ENCODE data around the gene MAP7. TPM values are rescaled to one million over a fixed set of nuclear protein-coding genes. Genes with fewer than 3 reads are reported as not detected.

Gene MAP7
- total and polyA plus RNA-seq, 2 of the 13 experiments (the other 11 are each of a cell fraction or from before 2014, with no cell fraction given): 0.04 TPM; not detected in 1

- Histone ChIP-seq H4K20me1 (ENCODE audit: insufficient read depth, low read length) (no peaks in the 10 kb centered on the region), H3K27me3 (ENCODE audit: control insufficient read depth in 1 of 2, insufficient read depth in 2 of 2, low read length in 2 of 2) (no peaks in the 10 kb centered on the region), H3K4me2 (ENCODE audit: low read depth, low read length) (no peak overlapping the region), H3K9ac (ENCODE audit: insufficient read depth, low read depth, low read length) (no peak overlapping the region), H3K4me1 (ENCODE audit: insufficient read depth, low read length) (no peaks in the 10 kb centered on the region), H3K9me3 (ENCODE audit: low read length) (no peaks in the 10 kb centered on the region), H3K4me3 (replicated peaks in 1 of 3; ENCODE audit: insufficient read depth in 1 of 3, low read depth in 2 of 3, low read length in 3 of 3) (no peak overlapping the region), H3K79me2 (ENCODE audit: insufficient read depth, low read length) (no peaks in the 10 kb centered on the region), H3K27ac (ENCODE audit: extremely low read length, insufficient read depth, low read length) (no peak overlapping the region), H2AFZ (ENCODE audit: low read length) (no peak overlapping the region), H3K36me3 (replicated peaks in 1 of 2; ENCODE audit: control insufficient read depth in 1 of 2, insufficient read depth in 2 of 2, low read length in 2 of 2) (no peaks in the 10 kb centered on the region)
- DNase-seq (ENCODE audit: low spot score) (no peak), ATAC-seq (no peak), FAIRE-seq (no peak)
- no TSS peak for BruUV-seq (replicated peaks)
- intact Hi-C loops (cut with micrococcal nuclease; ENCODE audit: unreplicated experiment) (no loop called here), in situ Hi-C loops (cut with HindIII; ENCODE audit: extremely low pct_ligation_motif_present, low pct_unique_long_range_greater_than_20kb) (no loop called here)
- ChIA-PET CTCF (ENCODE audit: low intra/inter-chr PET ratio, low total read pairs) (no interaction called here), POLR2A (no interaction called here)
- TF ChIP-seq, protein P1, sequence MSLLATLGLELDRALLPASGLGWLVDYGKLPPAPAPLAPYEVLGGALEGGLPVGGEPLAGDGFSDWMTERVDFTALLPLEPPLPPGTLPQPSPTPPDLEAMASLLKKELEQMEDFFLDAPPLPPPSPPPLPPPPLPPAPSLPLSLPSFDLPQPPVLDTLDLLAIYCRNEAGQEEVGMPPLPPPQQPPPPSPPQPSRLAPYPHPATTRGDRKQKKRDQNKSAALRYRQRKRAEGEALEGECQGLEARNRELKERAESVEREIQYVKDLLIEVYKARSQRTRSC (CRISPR knock-in tag; IDR thresholded peaks at IDR 0.05; ENCODE audit: low read depth): no peak
- TF ChIP-seq, protein P2, sequence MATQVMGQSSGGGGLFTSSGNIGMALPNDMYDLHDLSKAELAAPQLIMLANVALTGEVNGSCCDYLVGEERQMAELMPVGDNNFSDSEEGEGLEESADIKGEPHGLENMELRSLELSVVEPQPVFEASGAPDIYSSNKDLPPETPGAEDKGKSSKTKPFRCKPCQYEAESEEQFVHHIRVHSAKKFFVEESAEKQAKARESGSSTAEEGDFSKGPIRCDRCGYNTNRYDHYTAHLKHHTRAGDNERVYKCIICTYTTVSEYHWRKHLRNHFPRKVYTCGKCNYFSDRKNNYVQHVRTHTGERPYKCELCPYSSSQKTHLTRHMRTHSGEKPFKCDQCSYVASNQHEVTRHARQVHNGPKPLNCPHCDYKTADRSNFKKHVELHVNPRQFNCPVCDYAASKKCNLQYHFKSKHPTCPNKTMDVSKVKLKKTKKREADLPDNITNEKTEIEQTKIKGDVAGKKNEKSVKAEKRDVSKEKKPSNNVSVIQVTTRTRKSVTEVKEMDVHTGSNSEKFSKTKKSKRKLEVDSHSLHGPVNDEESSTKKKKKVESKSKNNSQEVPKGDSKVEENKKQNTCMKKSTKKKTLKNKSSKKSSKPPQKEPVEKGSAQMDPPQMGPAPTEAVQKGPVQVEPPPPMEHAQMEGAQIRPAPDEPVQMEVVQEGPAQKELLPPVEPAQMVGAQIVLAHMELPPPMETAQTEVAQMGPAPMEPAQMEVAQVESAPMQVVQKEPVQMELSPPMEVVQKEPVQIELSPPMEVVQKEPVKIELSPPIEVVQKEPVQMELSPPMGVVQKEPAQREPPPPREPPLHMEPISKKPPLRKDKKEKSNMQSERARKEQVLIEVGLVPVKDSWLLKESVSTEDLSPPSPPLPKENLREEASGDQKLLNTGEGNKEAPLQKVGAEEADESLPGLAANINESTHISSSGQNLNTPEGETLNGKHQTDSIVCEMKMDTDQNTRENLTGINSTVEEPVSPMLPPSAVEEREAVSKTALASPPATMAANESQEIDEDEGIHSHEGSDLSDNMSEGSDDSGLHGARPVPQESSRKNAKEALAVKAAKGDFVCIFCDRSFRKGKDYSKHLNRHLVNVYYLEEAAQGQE (IDR thresholded peaks at IDR 0.05; ENCODE audit: borderline replicate concordance in 1 of 2, low read depth in 1 of 2, low read length in 2 of 2): peak in 1 of 2 experiments; percentile 78; a peak in 2 of 4 replicates
- TF ChIP-seq GATA4 (IDR thresholded peaks at IDR 0.05; ENCODE audit: borderline replicate concordance, low read depth) (no peak), CEBPG (CRISPR knock-in tag; IDR thresholded peaks at IDR 0.05) (peak; percentile 31; the same call in 1 of the 2 replicates), CEBPB (IDR thresholded peaks at IDR 0.05; ENCODE audit: borderline replicate concordance, low read depth, low read length) (peak; percentile 87), ZNF83 (CRISPR knock-in tag; IDR thresholded peaks at IDR 0.05; ENCODE audit: borderline replicate concordance) (no peak), IRF2 (CRISPR knock-in tag; IDR thresholded peaks at IDR 0.05) (no peak), NR2F1 (CRISPR knock-in tag; IDR thresholded peaks at IDR 0.05) (no peak), ZNF772 (CRISPR knock-in tag; IDR thresholded peaks at IDR 0.05) (no peak)
- TF ChIP-seq, protein P3, sequence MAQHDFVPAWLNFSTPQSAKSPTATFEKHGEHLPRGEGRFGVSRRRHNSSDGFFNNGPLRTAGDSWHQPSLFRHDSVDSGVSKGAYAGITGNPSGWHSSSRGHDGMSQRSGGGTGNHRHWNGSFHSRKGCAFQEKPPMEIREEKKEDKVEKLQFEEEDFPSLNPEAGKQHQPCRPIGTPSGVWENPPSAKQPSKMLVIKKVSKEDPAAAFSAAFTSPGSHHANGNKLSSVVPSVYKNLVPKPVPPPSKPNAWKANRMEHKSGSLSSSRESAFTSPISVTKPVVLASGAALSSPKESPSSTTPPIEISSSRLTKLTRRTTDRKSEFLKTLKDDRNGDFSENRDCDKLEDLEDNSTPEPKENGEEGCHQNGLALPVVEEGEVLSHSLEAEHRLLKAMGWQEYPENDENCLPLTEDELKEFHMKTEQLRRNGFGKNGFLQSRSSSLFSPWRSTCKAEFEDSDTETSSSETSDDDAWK (CRISPR knock-in tag; IDR thresholded peaks at IDR 0.05): no peak
- WGBS (ENCODE audit: low lambda C conversion rate): 26% methylated on average over 5 of the region's 5 CpGs
Observed at GRCh38 chr6:136415351-136416007, 134.7 kb downstream of the MAP7 start.

Measured in HepG2 (cell line).